Esophagus muscularis mucosa (tissue), 3 donors: ENCODE data around the gene RTN4RL2.

Experiments used
- CTCF ChIP-seq, 3 experiments: fragments of 200-600 bp in 2 of 3; fragments of 450-650 bp in 1 of 3; sonication (generic) in 2 of 3; IDR thresholded peaks; one replicate each; pipeline ENCODE4 v1.5.1; 2017 to 2019; ENCODE audit warnings: antibody characterized with exemption in 3 of 3, mild to moderate bottlenecking in 2 of 3, moderate library complexity in 1 of 3
- POLR2A ChIP-seq: fragments of 450-650 bp; IDR thresholded peaks from one replicate; pipeline ENCODE4 v1.6.1; 2017; ENCODE audit warnings: antibody characterized with exemption, moderate library complexity, mild to moderate bottlenecking, low read depth
- POLR2AphosphoS5 ChIP-seq, 2 donors: sonication (generic); formaldehyde crosslinking; IDR thresholded peaks; one replicate each; pipeline ENCODE4 v1.6.1; 2017; ENCODE audit warnings: antibody characterized with exemption in 2 of 2

- no peak for TF ChIP-seq POLR2AphosphoS5 (IDR thresholded peaks at IDR 0.05)
- TF ChIP-seq CTCF (IDR thresholded peaks at IDR 0.05) = no peak
- no peak for TF ChIP-seq POLR2A
Observed at GRCh38 chr11:57467508-57468157, 7.3 kb downstream of the RTN4RL2 start.
